A673 (cell line): ENCODE data around the gene VAV3. TPM values are rescaled to one million over a fixed set of nuclear protein-coding genes. Genes with fewer than 3 reads are reported as not detected.

Source experiments
- BruUV-seq: library from RNA; stranded (reverse); fragments of 400-500 nt; replicated peaks from 2 replicates; lab custom pipeline; 2021; lab: Mats Ljungman, UMichigan
- CTCF ChIA-PET: fragments of 300-600 bp; sonication (Branson Sonifier 250); formaldehyde crosslinking; loops from one replicate; lab custom pipeline; 2022; ENCODE audit warnings: antibody characterized with exemption; lab: Charles Lee
- POLR2A ChIA-PET: fragments of 300-600 bp; sonication (Branson Sonifier 250); formaldehyde crosslinking; loops from one replicate; lab custom pipeline; 2022; ENCODE audit warnings: antibody characterized with exemption; ENCODE audit not compliant: low non-redundant PET; lab: Charles Lee
- DNase-seq: peaks from one replicate; pipeline ENCODE4 v3.0.0-alpha.2; 2015; ENCODE audit warnings: low spot score
- H3K27ac ChIP-seq: fragments of 200-600 bp; sonication (generic); 2 replicates; pipeline ENCODE4 v1.5.1; 2016; ENCODE audit warnings: mixed run types, low read depth, mild to moderate bottlenecking, mixed read lengths, antibody characterized with exemption, low read length; ENCODE audit not compliant: poor library complexity, severe bottlenecking
- H3K27me3 ChIP-seq: fragments of 200-600 bp; sonication (generic); replicated peaks from 2 replicates; pipeline ENCODE4 v1.6.1; 2017; ENCODE audit warnings: mixed run types, low read depth, mild to moderate bottlenecking, mixed read lengths, antibody characterized with exemption, low read length; ENCODE audit not compliant: insufficient read depth, poor library complexity
- H3K36me3 ChIP-seq: fragments of 200-600 bp; sonication (generic); 2 replicates; pipeline ENCODE4 v1.6.1; 2016; ENCODE audit warnings: mixed run types, mild to moderate bottlenecking, mixed read lengths, antibody characterized with exemption, low read length; ENCODE audit not compliant: insufficient read depth, poor library complexity, severe bottlenecking
- H3K4me1 ChIP-seq: fragments of 200-600 bp; sonication (generic); 2 replicates; pipeline ENCODE4 v1.6.1; 2017; ENCODE audit warnings: mixed run types, mild to moderate bottlenecking, mixed read lengths, antibody characterized with exemption, low read length; ENCODE audit not compliant: insufficient read depth, poor library complexity, severe bottlenecking
- H3K4me3 ChIP-seq: fragments of 200-600 bp; sonication (generic); 2 replicates; pipeline ENCODE4 v1.5.1; 2016; ENCODE audit warnings: low read depth, mixed run types, mild to moderate bottlenecking, mixed read lengths, low read length; ENCODE audit not compliant: poor library complexity, severe bottlenecking
- H3K9me3 ChIP-seq: fragments of 200-600 bp; sonication (generic); 2 replicates; pipeline ENCODE4 v1.6.1; 2016; ENCODE audit warnings: mixed run types, low read depth, mild to moderate bottlenecking, mixed read lengths, antibody characterized with exemption, low read length; ENCODE audit not compliant: poor library complexity, severe bottlenecking
- CTCF ChIP-seq: fragments of 300-800, 200-600 bp; sonication (generic); conservative IDR thresholded peaks from 2 replicates; pipeline ENCODE4 v1.5.1; 2017; ENCODE audit warnings: low read depth, mild to moderate bottlenecking, antibody characterized with exemption, low read length, moderate library complexity, mixed read lengths
- EZH2 ChIP-seq: fragments of 200-600 bp; sonication (generic); IDR thresholded peaks from 2 replicates; pipeline ENCODE4 v1.6.1; 2017; ENCODE audit warnings: borderline replicate concordance, low read depth, mild to moderate bottlenecking, mixed read lengths, antibody characterized with exemption, low read length; ENCODE audit not compliant: poor library complexity, severe bottlenecking
- intact Hi-C: fragments of 100-400 bp; cut with micrococcal nuclease; formaldehyde crosslinking; loops from one replicate; pipeline ENCODE4 v1.10.0; 2022; ENCODE audit not compliant: unreplicated experiment
- total RNA-seq: library from RNA; stranded (reverse); gene quantifications from 2 replicates; pipeline ENCODE4 v1.2.3, GENCODE V29; 2021

Gene VAV3
- total RNA-seq, 1 experiment from 2014 or later = 0.30 TPM

GRCh38 chr1:107541412-107541811 is 423.6 kb downstream of the VAV3 start:
- no peak for DNase-seq
- Histone ChIP-seq H3K36me3 (no peaks in the 10 kb centered on the region), H3K9me3 (no peaks in the 10 kb centered on the region), H3K27ac (no peak overlapping the region), H3K27me3 (no peaks in the 10 kb centered on the region), H3K4me3 (no peak overlapping the region), H3K4me1 (no peaks in the 10 kb centered on the region)
- CTCF ChIA-PET = no interaction called here
- no TSS peak for BruUV-seq
- no peak for TF ChIP-seq EZH2
- no peak for TF ChIP-seq CTCF
- POLR2A ChIA-PET = no interaction called here
- intact Hi-C loops = no loop called here

GRCh38 chr1:107538502-107538901 is 426.5 kb downstream of the VAV3 start:
- POLR2A ChIA-PET = no interaction called here
- Histone ChIP-seq H3K27ac (no peak overlapping the region), H3K4me1 (no peaks in the 10 kb centered on the region), H3K36me3 (no peaks in the 10 kb centered on the region), H3K27me3 (no peaks in the 10 kb centered on the region), H3K4me3 (no peak overlapping the region), H3K9me3 (no peaks in the 10 kb centered on the region)
- CTCF ChIA-PET = no interaction called here
- DNase-seq = no peak
- TF ChIP-seq EZH2 (no peak), CTCF (no peak)
- no TSS peak for BruUV-seq
- intact Hi-C loops = loop anchor here (10.0 kb wide), 1 partner anchor 614 kb away; no protein-coding TSS in a partner anchor

DNA sequence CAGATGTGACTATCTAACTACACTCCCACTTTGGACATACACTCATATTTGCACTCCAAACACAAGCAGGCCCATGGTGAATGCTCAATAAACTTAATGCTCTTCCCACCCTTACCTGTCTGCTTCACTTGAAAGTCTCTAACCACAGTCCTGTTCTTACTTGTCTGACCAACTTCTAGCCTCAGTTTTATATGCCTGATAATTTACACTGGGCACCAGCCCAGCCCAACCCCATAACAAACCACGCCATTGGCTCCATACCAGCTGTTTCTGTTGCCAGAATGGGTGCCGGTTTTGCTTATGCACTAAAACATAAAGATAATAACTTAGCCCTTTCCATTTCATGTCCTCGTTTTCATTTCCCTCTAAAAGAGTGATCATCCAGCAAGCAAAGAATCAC is 428.7 kb downstream of the VAV3 start:
- ChIA-PET CTCF (no interaction called here), POLR2A (no interaction called here)
- no TSS peak for BruUV-seq
- Histone ChIP-seq H3K9me3 (no peaks in the 10 kb centered on the region), H3K4me3 (no peak overlapping the region), H3K27me3 (no peaks in the 10 kb centered on the region), H3K4me1 (no peaks in the 10 kb centered on the region), H3K27ac (no peak overlapping the region), H3K36me3 (no peaks in the 10 kb centered on the region)
- intact Hi-C loops = loop anchor here (10.0 kb wide), 1 partner anchor 611 kb away; no protein-coding TSS in a partner anchor
- DNase-seq = no peak
- TF ChIP-seq EZH2 (no peak), CTCF (no peak)
